ENCODE data around the gene SLC49A4.

The SLC49A4 gene

GRCh38 chr3:122858373-122858772 is 63.5 kb downstream of the SLC49A4 start:
- Histone ChIP-seq H2BK120ac (ENCODE audit: low read depth, low read length) (no peak overlapping the region), H3K4ac (ENCODE audit: low read depth in 1 of 2, low read length in 2 of 2) (no peak overlapping the region), H3K14ac (ENCODE audit: low read length in 2 of 2) (no peak overlapping the region), H2BK12ac (ENCODE audit: low read length in 2 of 2) (no peak overlapping the region), H3K4me1 (ENCODE audit: control insufficient read depth, insufficient read depth, low read depth, low read length) (no peaks in the 10 kb centered on the region), H3K27me3 (ENCODE audit: control insufficient read depth in 1 of 2, insufficient read depth in 1 of 2, low read length in 2 of 2) (no peaks in the 10 kb centered on the region), H3K4me3 (ENCODE audit: insufficient read depth in 1 of 2, low read depth in 1 of 2, low read length in 2 of 2) (no peak overlapping the region), H3K36me3 (ENCODE audit: control insufficient read depth in 1 of 2, insufficient read depth in 2 of 2, low read depth in 1 of 2, low read length in 2 of 2) (peaks cover 0 to 7% of the 10 kb centered on the region in 2 experiments), H3K27ac (ENCODE audit: low read length, poor library complexity, severe bottlenecking) (no peak overlapping the region), H3K4me2 (ENCODE audit: low read length, poor library complexity, severe bottlenecking) (no peak overlapping the region), H4K91ac (ENCODE audit: low read length) (no peak overlapping the region), H3K79me1 (replicated peaks; ENCODE audit: low read length, poor library complexity, severe bottlenecking) (no peaks in the 10 kb centered on the region), H3K18ac (ENCODE audit: low read depth in 1 of 2, low read length in 2 of 2) (no peak overlapping the region), H2AFZ (ENCODE audit: low read depth, low read length) (no peak overlapping the region), H2BK5ac (ENCODE audit: low read depth, low read length, poor library complexity, severe bottlenecking) (no peak overlapping the region), H3K9me3 (ENCODE audit: control insufficient read depth, low read length) (no peaks in the 10 kb centered on the region), H4K8ac (ENCODE audit: low read length) (no peak overlapping the region), H2AK5ac (ENCODE audit: low read length, severe bottlenecking) (no peak overlapping the region), H3K9ac (ENCODE audit: low read length) (peak overlapping the region; percentile 19), H3K23ac (ENCODE audit: low read length in 2 of 2) (no peak overlapping the region), H2BK15ac (ENCODE audit: low read depth, poor library complexity, severe bottlenecking) (no peak overlapping the region)
- peak; percentile 22 for DNase-seq
- WGBS, result 78% methylated on average over 1 of the region's 1 CpG

- Histone ChIP-seq H3K36me3 (ENCODE audit: control insufficient read depth in 1 of 2, insufficient read depth in 2 of 2, low read depth in 1 of 2, low read length in 2 of 2) (peaks cover 0 to 7% of the 10 kb centered on the region in 2 experiments), H2BK15ac (ENCODE audit: low read depth, poor library complexity, severe bottlenecking) (no peak overlapping the region), H3K14ac (ENCODE audit: low read length in 2 of 2) (no peak overlapping the region), H2BK120ac (ENCODE audit: low read depth, low read length) (no peak overlapping the region), H3K4ac (ENCODE audit: low read depth in 1 of 2, low read length in 2 of 2) (no peak overlapping the region), H3K4me3 (ENCODE audit: insufficient read depth in 1 of 2, low read depth in 1 of 2, low read length in 2 of 2) (no peak overlapping the region), H4K91ac (ENCODE audit: low read length) (no peak overlapping the region), H3K23ac (ENCODE audit: low read length in 2 of 2) (peak overlapping the region in 1 of 2 experiments; percentile 80), H3K18ac (ENCODE audit: low read depth in 1 of 2, low read length in 2 of 2) (no peak overlapping the region), H3K4me2 (ENCODE audit: low read length, poor library complexity, severe bottlenecking) (no peak overlapping the region), H3K9me3 (ENCODE audit: control insufficient read depth, low read length) (no peaks in the 10 kb centered on the region), H3K27me3 (ENCODE audit: control insufficient read depth in 1 of 2, insufficient read depth in 1 of 2, low read length in 2 of 2) (no peaks in the 10 kb centered on the region), H2AFZ (ENCODE audit: low read depth, low read length) (no peak overlapping the region), H2BK12ac (ENCODE audit: low read length in 2 of 2) (no peak overlapping the region), H3K9ac (ENCODE audit: low read length) (no peak overlapping the region), H2AK5ac (ENCODE audit: low read length, severe bottlenecking) (no peak overlapping the region), H2BK5ac (ENCODE audit: low read depth, low read length, poor library complexity, severe bottlenecking) (no peak overlapping the region), H3K27ac (ENCODE audit: low read length, poor library complexity, severe bottlenecking) (no peak overlapping the region), H3K79me1 (replicated peaks; ENCODE audit: low read length, poor library complexity, severe bottlenecking) (no peaks in the 10 kb centered on the region), H3K4me1 (ENCODE audit: control insufficient read depth, insufficient read depth, low read depth, low read length) (no peaks in the 10 kb centered on the region), H4K8ac (ENCODE audit: low read length) (no peak overlapping the region)
- WGBS, result 94% methylated on average over 5 of the region's 5 CpGs
- no peak for DNase-seq
Measured at GRCh38 chr3:122859021-122859805, 64.3 kb downstream of the SLC49A4 start.

- Histone ChIP-seq H3K4me3 (ENCODE audit: insufficient read depth in 1 of 2, low read depth in 1 of 2, low read length in 2 of 2) (no peak overlapping the region), H3K4me1 (ENCODE audit: control insufficient read depth, insufficient read depth, low read depth, low read length) (no peaks in the 10 kb centered on the region), H2AK5ac (ENCODE audit: low read length, severe bottlenecking) (no peak overlapping the region)
Measured at GRCh38 chr3:122862381-122862780, 67.5 kb downstream of the SLC49A4 start.

GRCh38 chr3:122864498-122864897 is 69.6 kb downstream of the SLC49A4 start:
- no peak overlapping the region for H3K23ac ChIP-seq (ENCODE audit: low read length in 2 of 2)
- H3K9ac ChIP-seq (ENCODE audit: low read length), result no peak overlapping the region
- no peak overlapping the region for H2BK15ac ChIP-seq (ENCODE audit: low read depth, poor library complexity, severe bottlenecking)
- H3K4me3 ChIP-seq (ENCODE audit: insufficient read depth in 1 of 2, low read depth in 1 of 2, low read length in 2 of 2), result no peak overlapping the region
- no peak overlapping the region for H3K27ac ChIP-seq (ENCODE audit: low read length, poor library complexity, severe bottlenecking)
- no peak overlapping the region for H4K91ac ChIP-seq (ENCODE audit: low read length)
- H3K4ac ChIP-seq (ENCODE audit: low read depth in 1 of 2, low read length in 2 of 2), result no peak overlapping the region
- H2BK120ac ChIP-seq (ENCODE audit: low read depth, low read length), result no peak overlapping the region
- H3K79me1 ChIP-seq (replicated peaks; ENCODE audit: low read length, poor library complexity, severe bottlenecking), result no peaks in the 10 kb centered on the region
- no peaks in the 10 kb centered on the region for H3K9me3 ChIP-seq (ENCODE audit: control insufficient read depth, low read length)
- H2AK5ac ChIP-seq (ENCODE audit: low read length, severe bottlenecking), result no peak overlapping the region
- H2BK5ac ChIP-seq (ENCODE audit: low read depth, low read length, poor library complexity, severe bottlenecking), result no peak overlapping the region
- H2BK12ac ChIP-seq (ENCODE audit: low read length in 2 of 2), result no peak overlapping the region
- DNase-seq, result no peak
- no peak overlapping the region for H3K4me2 ChIP-seq (ENCODE audit: low read length, poor library complexity, severe bottlenecking)
- H3K18ac ChIP-seq (ENCODE audit: low read depth in 1 of 2, low read length in 2 of 2), result no peak overlapping the region
- no peaks in the 10 kb centered on the region for H3K27me3 ChIP-seq (ENCODE audit: control insufficient read depth in 1 of 2, insufficient read depth in 1 of 2, low read length in 2 of 2)
- peaks cover 0 to 25% of the 10 kb centered on the region in 2 experiments for H3K36me3 ChIP-seq (ENCODE audit: control insufficient read depth in 1 of 2, insufficient read depth in 2 of 2, low read depth in 1 of 2, low read length in 2 of 2)
- no peak overlapping the region for H2AFZ ChIP-seq (ENCODE audit: low read depth, low read length)
- H4K8ac ChIP-seq (ENCODE audit: low read length), result no peak overlapping the region
- H3K4me1 ChIP-seq (ENCODE audit: control insufficient read depth, insufficient read depth, low read depth, low read length), result no peaks in the 10 kb centered on the region
- H3K14ac ChIP-seq (ENCODE audit: low read length in 2 of 2), result no peak overlapping the region

More at GRCh38 chr3:122862381-122862780, 67.5 kb downstream of the SLC49A4 start:
- Histone ChIP-seq H3K23ac (ENCODE audit: low read length in 2 of 2) (no peak overlapping the region), H3K79me1 (replicated peaks; ENCODE audit: low read length, poor library complexity, severe bottlenecking) (no peaks in the 10 kb centered on the region), H2AFZ (ENCODE audit: low read depth, low read length) (no peak overlapping the region), H2BK15ac (ENCODE audit: low read depth, poor library complexity, severe bottlenecking) (no peak overlapping the region), H3K14ac (ENCODE audit: low read length in 2 of 2) (no peak overlapping the region), H4K8ac (ENCODE audit: low read length) (no peak overlapping the region), H4K91ac (ENCODE audit: low read length) (no peak overlapping the region), H3K9me3 (ENCODE audit: control insufficient read depth, low read length) (no peaks in the 10 kb centered on the region), H3K36me3 (ENCODE audit: control insufficient read depth in 1 of 2, insufficient read depth in 2 of 2, low read depth in 1 of 2, low read length in 2 of 2) (peaks cover 0 to 25% of the 10 kb centered on the region in 2 experiments), H3K18ac (ENCODE audit: low read depth in 1 of 2, low read length in 2 of 2) (no peak overlapping the region), H2BK5ac (ENCODE audit: low read depth, low read length, poor library complexity, severe bottlenecking) (no peak overlapping the region), H3K9ac (ENCODE audit: low read length) (no peak overlapping the region), H3K4me2 (ENCODE audit: low read length, poor library complexity, severe bottlenecking) (no peak overlapping the region), H3K4ac (ENCODE audit: low read depth in 1 of 2, low read length in 2 of 2) (no peak overlapping the region), H2BK12ac (ENCODE audit: low read length in 2 of 2) (no peak overlapping the region), H3K27me3 (ENCODE audit: control insufficient read depth in 1 of 2, insufficient read depth in 1 of 2, low read length in 2 of 2) (no peaks in the 10 kb centered on the region), H2BK120ac (ENCODE audit: low read depth, low read length) (no peak overlapping the region), H3K27ac (ENCODE audit: low read length, poor library complexity, severe bottlenecking) (no peak overlapping the region)
- no peak for DNase-seq

Measured in mesenchymal stem cell (in vitro differentiated cells and primary cell).